HL-60/S4 treated with phorbol 12-myristate 13-acetate at 8.2 ng/mL for 4 days and 3 days (cell line): Measurements from ENCODE around the gene NT5C3B.
"Not testable (repeated sequence)": the region's sequence is repeated elsewhere in the genome, so short reads cannot be mapped to it uniquely, and the experiment has no call there.

Experiments used
- in situ Hi-C: fragments of 300-500 bp; cut with MboI; formaldehyde crosslinking; loops from 2 replicates; pipeline ENCODE4 v1.15.0; 2022; ENCODE audit warnings: low sequenced_read_pairs

Gene NT5C3B

DNA sequence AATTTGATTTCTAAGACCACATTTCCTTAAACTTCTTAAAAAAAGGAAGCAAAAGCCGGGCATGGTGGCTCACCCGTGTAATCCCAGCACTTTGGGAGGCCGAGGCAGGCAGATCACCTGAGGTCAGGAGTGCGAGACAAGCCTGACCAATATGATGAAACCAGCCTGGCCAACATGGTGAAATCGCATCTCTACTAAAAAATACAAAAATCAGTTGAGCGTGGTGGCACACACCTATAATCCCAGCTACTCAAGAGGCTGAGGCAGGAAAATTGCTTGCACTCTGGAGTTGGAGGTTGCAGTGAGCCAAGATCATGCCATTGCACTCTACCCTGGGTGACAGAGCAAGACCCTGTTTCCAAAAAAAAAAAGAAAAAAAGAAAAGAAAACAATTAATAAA lies 4.7 kb upstream of the NT5C3B start:
- in situ Hi-C loops = not testable (repeated sequence)

- in situ Hi-C loops = not testable (repeated sequence)
Observed at GRCh38 chr17:41839448-41839847, 3.4 kb upstream of the NT5C3B start.

DNA sequence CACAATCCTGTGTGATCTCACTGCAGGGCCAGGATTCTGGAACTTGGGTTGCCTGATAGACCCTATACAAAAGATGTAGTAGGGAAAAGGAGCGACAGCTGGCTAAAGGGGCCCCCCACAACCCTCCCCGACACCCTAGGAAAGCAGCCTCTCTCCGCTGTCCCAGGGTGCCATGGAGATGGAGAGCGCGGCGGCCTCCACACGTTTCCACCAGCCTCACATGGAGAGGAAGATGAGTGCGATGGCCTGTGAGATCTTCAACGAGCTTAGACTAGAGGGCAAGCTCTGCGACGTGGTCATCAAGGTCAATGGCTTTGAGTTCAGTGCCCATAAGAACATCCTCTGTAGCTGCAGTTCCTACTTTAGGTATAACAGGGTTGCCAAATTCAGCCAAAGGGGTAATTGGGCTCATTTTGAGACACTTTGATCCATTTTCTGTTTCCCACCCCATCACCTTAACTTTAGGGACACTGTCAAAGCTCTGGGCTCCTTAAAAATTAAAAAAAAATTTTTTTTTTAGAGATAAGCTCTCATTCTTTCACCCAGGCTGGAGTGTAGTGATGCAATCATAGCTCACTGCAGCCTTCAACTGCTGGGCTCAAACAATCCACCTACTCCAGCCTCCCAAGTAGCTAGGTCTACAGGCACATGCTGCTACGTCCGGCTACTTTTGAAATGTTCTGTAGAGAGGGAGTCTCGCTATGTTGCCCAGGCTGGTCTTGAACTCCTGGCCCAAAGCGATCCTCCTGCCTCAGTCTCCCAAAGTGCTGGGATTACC lies 1.9 kb upstream of the NT5C3B start, which contains the start of gene KLHL10:
KLHL10 (plus strand) TSS at position 65 of the 778 bp plus-strand sequence; CDS start at position 173, 108 bp downstream.
- in situ Hi-C loops = no loop called here

DNA sequence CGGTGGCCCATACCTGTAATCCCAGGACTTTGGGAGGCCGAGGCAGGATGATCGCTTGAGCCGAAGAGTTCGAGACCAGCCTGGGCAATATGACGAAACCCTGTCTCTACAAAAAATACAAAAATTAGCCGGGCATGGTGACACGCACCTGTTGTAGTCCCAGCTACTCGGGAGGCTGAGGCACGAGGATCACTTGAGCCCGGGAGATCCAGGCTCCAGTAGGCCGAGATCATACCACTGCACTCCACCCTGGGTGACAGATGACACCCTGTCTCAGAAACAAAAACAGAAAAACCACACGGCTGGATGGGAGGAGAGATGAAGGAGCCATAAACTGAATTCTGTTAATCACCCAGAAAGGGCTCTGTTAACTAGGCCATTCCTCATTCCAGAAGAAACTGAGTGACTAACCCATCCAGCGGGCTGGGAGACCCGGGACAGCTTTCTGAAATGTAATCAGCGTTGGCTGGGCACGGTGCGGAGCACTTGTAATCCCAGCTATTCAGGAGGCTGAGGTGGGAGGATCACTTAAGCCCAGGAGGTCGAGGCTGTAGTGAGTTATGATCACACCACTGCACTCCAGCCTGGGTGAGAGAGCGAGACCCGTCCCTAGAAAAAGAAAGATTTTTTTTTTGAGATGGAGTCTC lies 641 bp upstream of the NT5C3B start:
- in situ Hi-C loops = no loop called here

DNA sequence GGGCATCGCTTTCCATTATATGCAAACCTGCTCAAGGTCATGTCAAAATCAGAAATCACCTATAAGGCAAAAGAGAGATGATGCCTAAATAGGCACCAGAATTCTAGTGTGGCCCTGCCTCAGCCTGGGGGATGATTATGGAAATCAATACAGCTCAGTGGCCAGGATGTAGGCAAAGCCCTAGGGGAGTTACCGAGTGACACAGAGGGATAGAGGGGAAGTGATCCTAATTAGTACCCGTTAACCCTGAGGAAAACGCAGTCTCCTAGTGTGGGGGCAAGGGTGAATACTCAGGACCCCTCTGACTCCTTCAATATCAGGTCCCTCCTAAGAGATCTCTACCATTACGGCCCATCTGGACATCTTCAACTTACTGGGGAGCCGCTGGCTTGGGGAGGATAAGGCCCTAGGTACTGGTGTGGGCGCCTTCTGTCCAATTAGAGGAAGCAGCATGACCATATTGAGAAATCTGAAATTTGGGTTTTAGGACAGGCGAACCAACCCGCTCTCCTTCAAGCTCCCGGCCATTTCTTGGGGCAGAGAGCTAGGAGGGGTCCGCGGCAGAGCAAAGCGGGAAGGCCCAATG lies 725 bp downstream of the NT5C3B start:
- in situ Hi-C loops = no loop called here

GRCh38 chr17:41829961-41830360 lies 6.1 kb downstream of the NT5C3B start:
- in situ Hi-C loops = not testable (repeated sequence)

- in situ Hi-C loops = no loop called here
Observed at GRCh38 chr17:41825175-41825845, 10.7 kb downstream of the NT5C3B start.

DNA sequence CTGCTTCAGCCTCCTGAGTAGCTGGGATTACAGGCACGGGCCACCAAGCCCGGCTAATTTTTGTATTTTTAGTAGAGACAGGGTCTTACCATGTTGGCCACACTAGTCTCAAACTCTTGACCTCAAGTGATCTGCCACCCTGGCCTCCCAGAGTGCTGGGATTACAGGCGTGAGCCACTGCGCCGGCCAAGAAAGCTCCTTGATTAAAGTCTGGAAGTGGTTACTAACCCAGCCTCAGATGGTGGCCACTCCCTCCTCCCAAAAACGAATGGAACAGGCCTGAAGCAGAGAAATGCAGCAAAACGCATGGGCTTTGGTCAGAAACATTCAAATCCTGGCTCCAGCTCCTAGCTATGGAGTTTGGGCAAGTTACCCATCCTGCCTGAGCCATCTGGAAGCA lies 11.9 kb downstream of the NT5C3B start:
- in situ Hi-C loops = no loop called here

GRCh38 chr17:41823580-41823979 lies 12.5 kb downstream of the NT5C3B start:
- in situ Hi-C loops = no loop called here

- in situ Hi-C loops = no loop called here
Observed at GRCh38 chr17:41823141-41823524, 12.9 kb downstream of the NT5C3B start.

DNA sequence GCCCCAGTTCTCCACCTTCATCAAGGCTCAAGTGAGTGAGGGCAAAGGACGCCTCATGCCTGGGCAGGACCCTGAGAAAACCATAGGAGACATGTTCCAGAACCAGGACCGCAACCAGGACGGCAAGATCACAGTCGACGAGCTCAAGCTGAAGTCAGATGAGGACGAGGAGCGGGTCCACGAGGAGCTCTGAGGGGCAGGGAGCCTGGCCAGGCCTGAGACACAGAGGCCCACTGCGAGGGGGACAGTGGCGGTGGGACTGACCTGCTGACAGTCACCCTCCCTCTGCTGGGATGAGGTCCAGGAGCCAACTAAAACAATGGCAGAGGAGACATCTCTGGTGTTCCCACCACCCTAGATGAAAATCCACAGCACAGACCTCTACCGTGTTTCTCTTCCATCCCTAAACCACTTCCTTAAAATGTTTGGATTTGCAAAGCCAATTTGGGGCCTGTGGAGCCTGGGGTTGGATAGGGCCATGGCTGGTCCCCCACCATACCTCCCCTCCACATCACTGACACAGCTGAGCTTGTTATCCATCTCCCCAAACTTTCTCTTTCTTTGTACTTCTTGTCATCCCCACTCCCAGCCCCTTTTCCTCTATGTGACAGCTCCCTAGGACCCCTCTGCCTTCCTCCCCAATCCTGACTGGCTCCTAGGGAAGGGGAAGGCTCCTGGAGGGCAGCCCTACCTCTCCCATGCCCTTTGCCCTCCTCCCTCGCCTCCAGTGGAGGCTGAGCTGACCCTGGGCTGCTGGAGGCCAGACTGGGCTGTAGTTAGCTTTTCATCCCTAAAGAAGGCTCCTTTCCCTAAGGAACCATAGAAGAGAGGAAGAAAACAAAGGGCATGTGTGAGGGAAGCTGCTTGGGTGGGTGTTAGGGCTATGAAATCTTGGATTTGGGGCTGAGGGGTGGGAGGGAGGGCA lies 13.6 kb downstream of the NT5C3B start:
- in situ Hi-C loops = no loop called here

- in situ Hi-C loops = no loop called here
Observed at GRCh38 chr17:41821776-41822175, 14.3 kb downstream of the NT5C3B start.

DNA sequence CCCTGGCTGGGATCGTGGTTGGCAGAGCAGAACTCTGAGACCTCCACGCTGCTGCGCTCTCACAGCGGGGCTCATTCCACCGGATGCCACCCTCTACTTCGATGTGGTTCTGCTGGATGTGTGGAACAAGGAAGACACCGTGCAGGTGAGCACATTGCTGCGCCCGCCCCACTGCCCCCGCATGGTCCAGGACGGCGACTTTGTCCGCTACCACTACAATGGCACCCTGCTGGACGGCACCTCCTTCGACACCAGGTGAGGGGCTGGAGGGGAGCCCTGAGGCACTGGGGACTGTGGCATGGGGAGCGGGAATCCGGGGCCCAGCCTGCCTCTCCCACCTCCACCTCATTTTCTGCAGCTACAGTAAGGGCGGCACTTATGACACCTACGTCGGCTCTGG lies 18.0 kb downstream of the NT5C3B start:
- in situ Hi-C loops = no loop called here

DNA sequence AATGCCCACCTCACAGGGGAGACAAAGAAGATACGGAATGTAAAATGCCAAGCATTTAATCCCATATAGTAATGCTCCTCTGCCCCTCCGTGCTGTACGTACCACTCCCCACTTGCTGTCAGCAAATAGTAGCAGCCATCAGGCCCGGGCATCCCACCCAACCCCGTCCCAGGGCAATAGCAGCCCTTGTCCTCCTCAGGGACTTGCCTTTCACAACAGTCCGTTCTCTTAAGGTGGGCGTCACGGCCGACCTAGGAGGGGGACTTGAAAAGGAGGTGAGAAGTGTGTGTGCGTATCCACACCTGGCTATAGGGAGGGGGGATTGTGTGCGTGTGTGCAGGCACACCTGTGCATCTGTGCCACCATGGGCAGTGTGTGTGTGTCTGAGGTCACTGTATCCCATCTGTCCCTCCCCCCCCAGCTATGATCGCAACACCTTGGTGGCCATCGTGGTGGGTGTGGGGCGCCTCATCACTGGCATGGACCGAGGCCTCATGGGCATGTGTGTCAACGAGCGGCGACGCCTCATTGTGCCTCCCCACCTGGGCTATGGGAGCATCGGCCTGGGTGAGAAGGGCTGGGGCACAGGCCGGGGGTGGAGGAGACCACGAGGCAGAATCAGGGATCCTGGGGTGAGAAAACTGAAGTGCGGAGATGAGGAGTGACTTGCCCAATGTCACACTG lies 19.3 kb downstream of the NT5C3B start:
- in situ Hi-C loops = no loop called here

GRCh38 chr17:41814195-41814594 lies 21.8 kb downstream of the NT5C3B start:
- in situ Hi-C loops = no loop called here

DNA sequence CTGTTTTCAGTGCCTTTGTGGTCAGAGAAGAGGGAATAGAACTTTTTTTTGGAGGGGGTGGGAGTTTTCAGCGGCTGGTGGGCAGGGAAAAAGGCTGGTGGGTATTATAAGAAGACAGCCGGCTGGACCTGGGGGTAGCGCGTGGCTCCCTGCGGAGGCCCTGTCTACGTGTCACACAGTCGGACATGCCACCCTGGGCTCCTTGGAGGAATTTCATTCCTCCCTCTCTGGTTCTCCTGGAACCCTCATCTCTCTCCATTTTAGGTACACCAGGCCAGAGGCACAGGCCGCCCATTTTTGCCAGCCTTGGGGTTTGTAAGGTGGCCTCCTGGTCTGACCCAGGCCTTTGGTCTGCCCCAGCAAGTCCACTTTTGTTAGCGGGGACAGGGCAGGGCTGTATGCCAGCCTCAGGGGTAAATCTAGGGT lies 22.3 kb downstream of the NT5C3B start:
- in situ Hi-C loops = no loop called here

GRCh38 chr17:41813152-41813680 lies 22.8 kb downstream of the NT5C3B start:
- in situ Hi-C loops = no loop called here

GRCh38 chr17:41812381-41813151 lies 23.5 kb downstream of the NT5C3B start, which contains the start of gene FKBP10:
TSS of gene FKBP10 (plus strand) at chr17:41813004. CDS start at chr17:41813035, 31 bp downstream.
- in situ Hi-C loops = no loop called here
